T-helper 2 cell treated with Interferon-gamma antibody and Interleukin-4, amounts not matched to agents 5 μg/mL and 100 μg/mL, for 36 hours (primary cell): ENCODE measurements around the gene CD40LG.

Experiments
- DNase-seq: peaks from one replicate; pipeline ENCODE4 v3.0.0; 2021; ENCODE audit warnings: low spot score
- H3K27ac Mint-ChIP-seq: one replicate; pipeline ENCODE4 v1.8.0; 2021; ENCODE audit warnings: mild to moderate bottlenecking, mixed read lengths
- H3K27me3 Mint-ChIP-seq: one replicate; pipeline ENCODE4 v1.8.0; 2021; ENCODE audit warnings: low read depth, mixed read lengths
- H3K36me3 Mint-ChIP-seq: one replicate; pipeline ENCODE4 v1.8.0; 2021; ENCODE audit warnings: low read depth, mixed read lengths
- H3K4me1 Mint-ChIP-seq: one replicate; pipeline ENCODE4 v1.8.0; 2021; ENCODE audit warnings: low read depth, mixed read lengths
- H3K4me3 Mint-ChIP-seq: one replicate; pipeline ENCODE4 v1.8.0; 2022; ENCODE audit warnings: mild to moderate bottlenecking, moderate library complexity, mixed read lengths
- H3K9me3 Mint-ChIP-seq: one replicate; pipeline ENCODE4 v1.8.0; 2021; ENCODE audit warnings: mixed read lengths

Gene CD40LG

GRCh38 chrX:136629084-136629750, 18.7 kb upstream of the CD40LG start:
- Mint-ChIP-seq H3K27me3 (no peaks in the 10 kb centered on the region), H3K9me3 (peaks cover 5% of the 10 kb centered on the region), H3K27ac (peak overlapping the region; percentile 94), H3K4me1 (peaks cover 79% of the 10 kb centered on the region), H3K4me3 (peak overlapping the region; percentile 65), H3K36me3 (peaks cover 7% of the 10 kb centered on the region)
- no peak for DNase-seq

- H3K9me3 Mint-ChIP-seq, result no peaks in the 10 kb centered on the region
- peak overlapping the region; percentile 94 for H3K27ac Mint-ChIP-seq
- no peak for DNase-seq
- H3K27me3 Mint-ChIP-seq, result no peaks in the 10 kb centered on the region
- peaks cover 1% of the 10 kb centered on the region for H3K36me3 Mint-ChIP-seq
- peaks cover 78% of the 10 kb centered on the region for H3K4me1 Mint-ChIP-seq
- peak overlapping the region; percentile 32 for H3K4me3 Mint-ChIP-seq
Observed at GRCh38 chrX:136630881-136631280, 17.1 kb upstream of the CD40LG start.

- Mint-ChIP-seq H3K4me1 (peaks cover 75% of the 10 kb centered on the region), H3K27ac (peak overlapping the region; percentile 80)
Observed at GRCh38 chrX:136635235-136635634, 12.7 kb upstream of the CD40LG start.

GRCh38 chrX:136636121-136636520, 11.8 kb upstream of the CD40LG start:
- Mint-ChIP-seq H3K9me3 (no peaks in the 10 kb centered on the region), H3K36me3 (peaks cover 6% of the 10 kb centered on the region), H3K4me1 (peaks cover 71% of the 10 kb centered on the region), H3K4me3 (peak overlapping the region; percentile 78), H3K27ac (peak overlapping the region; percentile 87), H3K27me3 (no peaks in the 10 kb centered on the region)
- no peak for DNase-seq

More at GRCh38 chrX:136635235-136635634, 12.7 kb upstream of the CD40LG start:
- no peak for DNase-seq
- Mint-ChIP-seq H3K4me3 (peak overlapping the region; percentile 78), H3K9me3 (no peaks in the 10 kb centered on the region), H3K27me3 (no peaks in the 10 kb centered on the region), H3K36me3 (peaks cover 6% of the 10 kb centered on the region)

- Mint-ChIP-seq H3K4me3 (peak overlapping the region; percentile 83), H3K4me1 (peaks cover 78% of the 10 kb centered on the region), H3K36me3 (peaks cover 11% of the 10 kb centered on the region), H3K9me3 (no peaks in the 10 kb centered on the region), H3K27ac (peak overlapping the region; percentile 83), H3K27me3 (no peaks in the 10 kb centered on the region)
- DNase-seq, result no peak
Observed at GRCh38 chrX:136639506-136640176, 8.3 kb upstream of the CD40LG start.

- peak overlapping the region; percentile 87 for H3K27ac Mint-ChIP-seq
- H3K4me1 Mint-ChIP-seq, result peaks cover 73% of the 10 kb centered on the region
- peaks cover 16% of the 10 kb centered on the region for H3K36me3 Mint-ChIP-seq
- H3K27me3 Mint-ChIP-seq, result no peaks in the 10 kb centered on the region
- peak overlapping the region; percentile 83 for H3K4me3 Mint-ChIP-seq
- no peak for DNase-seq
- no peaks in the 10 kb centered on the region for H3K9me3 Mint-ChIP-seq
Observed at GRCh38 chrX:136643243-136643642, 4.7 kb upstream of the CD40LG start.

- Mint-ChIP-seq H3K36me3 (peaks cover 44% of the 10 kb centered on the region), H3K27me3 (no peaks in the 10 kb centered on the region), H3K9me3 (no peaks in the 10 kb centered on the region), H3K27ac (peak overlapping the region; percentile 96), H3K4me3 (peak overlapping the region; percentile 100), H3K4me1 (peaks cover 48% of the 10 kb centered on the region)
- DNase-seq, result peak; percentile 57
Observed at GRCh38 chrX:136646602-136647239, 1.2 kb upstream of the CD40LG start.

GRCh38 chrX:136650811-136651210, 2.9 kb downstream of the CD40LG start:
- H3K4me1 Mint-ChIP-seq, result peaks cover 44% of the 10 kb centered on the region
- no peaks in the 10 kb centered on the region for H3K27me3 Mint-ChIP-seq
- peak overlapping the region; percentile 100 for H3K4me3 Mint-ChIP-seq
- no peaks in the 10 kb centered on the region for H3K9me3 Mint-ChIP-seq
- no peak for DNase-seq
- peak overlapping the region; percentile 96 for H3K27ac Mint-ChIP-seq
- H3K36me3 Mint-ChIP-seq, result peaks cover 77% of the 10 kb centered on the region

- H3K4me3 Mint-ChIP-seq, result peak overlapping the region; percentile 100
- no peaks in the 10 kb centered on the region for H3K27me3 Mint-ChIP-seq
- no peaks in the 10 kb centered on the region for H3K9me3 Mint-ChIP-seq
- peak overlapping the region; percentile 96 for H3K27ac Mint-ChIP-seq
- DNase-seq, result peak; percentile 49
- H3K36me3 Mint-ChIP-seq, result peaks cover 97% of the 10 kb centered on the region
- H3K4me1 Mint-ChIP-seq, result peaks cover 45% of the 10 kb centered on the region
Observed at GRCh38 chrX:136652822-136653723, 5.1 kb downstream of the CD40LG start.

- Mint-ChIP-seq H3K4me1 (peaks cover 68% of the 10 kb centered on the region), H3K27me3 (no peaks in the 10 kb centered on the region), H3K27ac (peak overlapping the region; percentile 85), H3K4me3 (peak overlapping the region; percentile 100), H3K36me3 (peaks cover 98% of the 10 kb centered on the region), H3K9me3 (no peaks in the 10 kb centered on the region)
- DNase-seq, result no peak
Observed at GRCh38 chrX:136656361-136656964, 8.5 kb downstream of the CD40LG start.

- H3K27me3 Mint-ChIP-seq, result no peaks in the 10 kb centered on the region
- peak overlapping the region; percentile 87 for H3K27ac Mint-ChIP-seq
- H3K4me1 Mint-ChIP-seq, result peaks cover 71% of the 10 kb centered on the region
- peak overlapping the region; percentile 100 for H3K4me3 Mint-ChIP-seq
- DNase-seq, result no peak
- H3K9me3 Mint-ChIP-seq, result no peaks in the 10 kb centered on the region
- H3K36me3 Mint-ChIP-seq, result peaks cover 94% of the 10 kb centered on the region
Observed at GRCh38 chrX:136658151-136658550, 10.2 kb downstream of the CD40LG start.

- peaks cover 5% of the 10 kb centered on the region for H3K9me3 Mint-ChIP-seq
- H3K4me1 Mint-ChIP-seq, result peaks cover 75% of the 10 kb centered on the region
- no peaks in the 10 kb centered on the region for H3K27me3 Mint-ChIP-seq
- peak overlapping the region; percentile 100 for H3K4me3 Mint-ChIP-seq
- peaks cover 90% of the 10 kb centered on the region for H3K36me3 Mint-ChIP-seq
- no peak for DNase-seq
- H3K27ac Mint-ChIP-seq, result peak overlapping the region; percentile 87
Observed at GRCh38 chrX:136659174-136659573, 11.2 kb downstream of the CD40LG start.

- H3K27me3 Mint-ChIP-seq, result no peaks in the 10 kb centered on the region
- H3K27ac Mint-ChIP-seq, result peak overlapping the region; percentile 74
- DNase-seq, result no peak
- H3K4me1 Mint-ChIP-seq, result peaks cover 70% of the 10 kb centered on the region
- H3K36me3 Mint-ChIP-seq, result peaks cover 89% of the 10 kb centered on the region
- H3K9me3 Mint-ChIP-seq, result peaks cover 14% of the 10 kb centered on the region
- H3K4me3 Mint-ChIP-seq, result peak overlapping the region; percentile 76
Observed at GRCh38 chrX:136660896-136661295, 12.9 kb downstream of the CD40LG start.
